ENCODE data around the gene SLC16A3. TPM values are rescaled to one million over a fixed set of nuclear protein-coding genes. Genes with fewer than 3 reads are reported as not detected.

Gene SLC16A3
- total and polyA plus RNA-seq, 2 of the 8 experiments (the other 6 are each of a cell fraction or from before 2014, with no cell fraction given) = 3.8 to 8.7 TPM

- TF ChIP-seq CHD7 (IDR thresholded peaks at IDR 0.05; ENCODE audit: insufficient replicate concordance, low read length) (no peak), MAX (IDR thresholded peaks at IDR 0.05) (no peak)
These were observed 45.5 kb downstream of the SLC16A3 start (continued) for GRCh38 chr17:82274134-82275020.

All from H1 (cell line).